ENCODE results near the gene LUZP1.

LUZP1 gene

GRCh38 chr1:23114424-23115079, 54.1 kb downstream of the LUZP1 start:
- H3K9me3 Mint-ChIP-seq: no peaks in the 10 kb centered on the region
- H3K27ac Mint-ChIP-seq: no peak overlapping the region
- no peak for ATAC-seq (replicated peaks)
- no peak overlapping the region for H3K4me3 Mint-ChIP-seq
- no peaks in the 10 kb centered on the region for H3K27me3 Mint-ChIP-seq
- peaks cover 48% of the 10 kb centered on the region for H3K36me3 Mint-ChIP-seq (ENCODE audit: insufficient read depth)
- no peak for DNase-seq
- H3K4me1 Mint-ChIP-seq (ENCODE audit: low read depth in 2 of 2): peaks cover 47 to 51% of the 10 kb centered on the region in 2 donors

GRCh38 chr1:23111600-23112535, 56.8 kb downstream of the LUZP1 start:
- H3K36me3 Mint-ChIP-seq (ENCODE audit: insufficient read depth): peaks cover 46% of the 10 kb centered on the region
- H3K4me3 Mint-ChIP-seq: peak overlapping the region; percentile 53
- ATAC-seq (replicated peaks) (no peak), DNase-seq (no peak)
- peaks cover 42 to 47% of the 10 kb centered on the region in 2 donors for H3K4me1 Mint-ChIP-seq (ENCODE audit: low read depth in 2 of 2)
- peak overlapping the region; percentile 80 to 91 for H3K27ac Mint-ChIP-seq
- no peaks in the 10 kb centered on the region for H3K27me3 Mint-ChIP-seq
- no peaks in the 10 kb centered on the region for H3K9me3 Mint-ChIP-seq

GRCh38 chr1:23110391-23110790, 58.3 kb downstream of the LUZP1 start:
- H3K27ac Mint-ChIP-seq: peak overlapping the region; percentile 80 to 91
- H3K27me3 Mint-ChIP-seq: no peaks in the 10 kb centered on the region
- ATAC-seq (replicated peaks) (no peak), DNase-seq (no peak)
- no peaks in the 10 kb centered on the region for H3K9me3 Mint-ChIP-seq
- peaks cover 45% of the 10 kb centered on the region for H3K36me3 Mint-ChIP-seq (ENCODE audit: insufficient read depth)
- H3K4me1 Mint-ChIP-seq (ENCODE audit: low read depth in 2 of 2): peaks cover 39 to 40% of the 10 kb centered on the region in 2 donors
- H3K4me3 Mint-ChIP-seq: peak overlapping the region; percentile 53

GRCh38 chr1:23108918-23109533, 59.6 kb downstream of the LUZP1 start:
- no peaks in the 10 kb centered on the region for H3K9me3 Mint-ChIP-seq
- H3K27me3 Mint-ChIP-seq: no peaks in the 10 kb centered on the region
- H3K4me1 Mint-ChIP-seq (ENCODE audit: low read depth in 2 of 2): peaks cover 39 to 45% of the 10 kb centered on the region in 2 donors
- no peak overlapping the region for H3K4me3 Mint-ChIP-seq
- H3K27ac Mint-ChIP-seq: peak overlapping the region in 1 of 2 donors; percentile 60
- ATAC-seq (replicated peaks) (no peak), DNase-seq (no peak)
- peaks cover 42% of the 10 kb centered on the region for H3K36me3 Mint-ChIP-seq (ENCODE audit: insufficient read depth)

GRCh38 chr1:23103001-23103889, 65.4 kb downstream of the LUZP1 start:
- Mint-ChIP-seq H3K27ac (peak overlapping the region; percentile 94 to 95), H3K4me1 (ENCODE audit: low read depth in 2 of 2) (peaks cover 49% of the 10 kb centered on the region in 2 donors), H3K9me3 (no peaks in the 10 kb centered on the region), H3K36me3 (ENCODE audit: insufficient read depth) (peaks cover 22% of the 10 kb centered on the region), H3K4me3 (peak overlapping the region; percentile 66 to 72), H3K27me3 (no peaks in the 10 kb centered on the region)
- DNase-seq: peak; percentile 31 to 37 (median 31)
- peak; percentile 81 for ATAC-seq (replicated peaks)

GRCh38 chr1:23102289-23102688, 66.4 kb downstream of the LUZP1 start:
- Mint-ChIP-seq H3K4me3 (peak overlapping the region; percentile 11 to 15), H3K9me3 (no peaks in the 10 kb centered on the region), H3K27me3 (no peaks in the 10 kb centered on the region), H3K36me3 (ENCODE audit: insufficient read depth) (peaks cover 22% of the 10 kb centered on the region), H3K4me1 (ENCODE audit: low read depth in 2 of 2) (peaks cover 45 to 56% of the 10 kb centered on the region in 2 donors), H3K27ac (peak overlapping the region; percentile 94 to 95)
- DNase-seq (no peak), ATAC-seq (replicated peaks) (no peak)

- Mint-ChIP-seq H3K4me1 (ENCODE audit: low read depth in 2 of 2) (peaks cover 43 to 54% of the 10 kb centered on the region in 2 donors), H3K27ac (peak overlapping the region; percentile 94 to 95), H3K27me3 (no peaks in the 10 kb centered on the region), H3K9me3 (no peaks in the 10 kb centered on the region), H3K4me3 (no peak overlapping the region), H3K36me3 (ENCODE audit: insufficient read depth) (peaks cover 19% of the 10 kb centered on the region)
- ATAC-seq (replicated peaks) (no peak), DNase-seq (no peak)
These were observed 66.8 kb downstream of the LUZP1 start for GRCh38 chr1:23101887-23102286.

GRCh38 chr1:23101101-23101827, 67.4 kb downstream of the LUZP1 start:
- Mint-ChIP-seq H3K9me3 (no peaks in the 10 kb centered on the region), H3K4me1 (ENCODE audit: low read depth in 2 of 2) (peaks cover 39 to 49% of the 10 kb centered on the region in 2 donors), H3K27me3 (no peaks in the 10 kb centered on the region), H3K27ac (peak overlapping the region; percentile 94 to 95), H3K4me3 (no peak overlapping the region), H3K36me3 (ENCODE audit: insufficient read depth) (peaks cover 14% of the 10 kb centered on the region)
- ATAC-seq (replicated peaks): no peak
- DNase-seq: no peak

- ATAC-seq (replicated peaks) (peak; percentile 81), DNase-seq (peak; percentile 38 to 55 (median 54))
- Mint-ChIP-seq H3K27me3 (no peaks in the 10 kb centered on the region), H3K36me3 (ENCODE audit: insufficient read depth) (peaks cover 13% of the 10 kb centered on the region), H3K9me3 (no peaks in the 10 kb centered on the region), H3K27ac (peak overlapping the region; percentile 77 to 85), H3K4me3 (peak overlapping the region; percentile 28 to 49), H3K4me1 (ENCODE audit: low read depth in 2 of 2) (peaks cover 39 to 49% of the 10 kb centered on the region in 2 donors)
These were observed 68.4 kb downstream of the LUZP1 start for GRCh38 chr1:23100074-23100748.

- ATAC-seq (replicated peaks) (no peak), DNase-seq (no peak)
- Mint-ChIP-seq H3K27me3 (no peaks in the 10 kb centered on the region), H3K4me3 (peak overlapping the region in 1 of 2 donors; percentile 47), H3K4me1 (ENCODE audit: low read depth in 2 of 2) (peaks cover 35 to 49% of the 10 kb centered on the region in 2 donors), H3K27ac (peak overlapping the region in 1 of 2 donors; percentile 8), H3K36me3 (ENCODE audit: insufficient read depth) (peaks cover 14% of the 10 kb centered on the region), H3K9me3 (no peaks in the 10 kb centered on the region)
These were observed 69.5 kb downstream of the LUZP1 start for GRCh38 chr1:23099171-23099536.

GRCh38 chr1:23098463-23099170, 70.0 kb downstream of the LUZP1 start:
- no peaks in the 10 kb centered on the region for H3K27me3 Mint-ChIP-seq
- ATAC-seq (replicated peaks) (peak; percentile 17), DNase-seq (peak; percentile 61 to 72 (median 66))
- peak overlapping the region in 1 of 2 donors; percentile 47 for H3K4me3 Mint-ChIP-seq
- H3K27ac Mint-ChIP-seq: peak overlapping the region in 1 of 2 donors; percentile 8
- H3K4me1 Mint-ChIP-seq (ENCODE audit: low read depth in 2 of 2): peaks cover 35 to 49% of the 10 kb centered on the region in 2 donors
- no peaks in the 10 kb centered on the region for H3K9me3 Mint-ChIP-seq
- peaks cover 17% of the 10 kb centered on the region for H3K36me3 Mint-ChIP-seq (ENCODE audit: insufficient read depth)
